GM18867 (cell line): Measurements from ENCODE around the gene CXorf66.
"Not testable (repeated sequence)": the region's sequence is repeated elsewhere in the genome, so short reads cannot be mapped to it uniquely, and the experiment has no call there.

Experiments used
- ATAC-seq: cut with Tn5 transposase; IDR thresholded peaks from one replicate; pipeline ENCODE4 v1.9.1; 2021; ENCODE audit warnings: mild to moderate bottlenecking, moderate library complexity; ENCODE audit not compliant: unreplicated experiment

Gene CXorf66, protein sequence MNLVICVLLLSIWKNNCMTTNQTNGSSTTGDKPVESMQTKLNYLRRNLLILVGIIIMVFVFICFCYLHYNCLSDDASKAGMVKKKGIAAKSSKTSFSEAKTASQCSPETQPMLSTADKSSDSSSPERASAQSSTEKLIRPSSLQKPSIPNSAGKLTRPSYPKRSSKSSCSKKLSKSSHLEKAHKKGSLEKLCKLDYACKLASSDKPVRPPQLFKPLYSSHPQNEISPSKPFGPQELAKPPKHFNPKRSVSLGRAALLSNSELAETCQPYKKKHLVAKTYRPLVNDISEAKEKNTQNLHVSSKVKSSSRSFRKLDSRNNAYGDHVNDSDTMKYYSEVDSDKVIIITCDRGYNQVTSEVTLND

DNA sequence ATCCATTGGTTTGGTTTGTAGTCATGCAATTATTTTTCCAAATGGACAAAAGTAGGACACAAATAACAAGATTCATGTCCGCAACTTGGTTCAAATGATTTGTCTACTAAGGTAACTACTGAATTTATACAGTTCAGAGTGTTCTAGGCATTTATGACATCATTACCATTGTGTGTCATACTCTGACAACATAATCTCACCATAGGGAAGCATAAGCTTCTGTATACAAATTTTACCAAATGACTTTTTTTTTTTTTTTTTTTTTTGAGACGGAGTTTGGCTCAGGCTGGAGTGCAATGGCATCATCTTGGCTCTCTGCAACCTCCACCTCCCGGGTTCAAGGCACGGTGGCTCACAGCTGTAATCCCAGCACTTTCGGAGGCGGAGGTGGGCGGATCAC, at the start of gene CXorf66:
Gene CXorf66 (minus strand): TSS at position 101 of the 400 bp plus-strand sequence. CDS start 25 bp downstream, at position 76.
- no peak for ATAC-seq

DNA sequence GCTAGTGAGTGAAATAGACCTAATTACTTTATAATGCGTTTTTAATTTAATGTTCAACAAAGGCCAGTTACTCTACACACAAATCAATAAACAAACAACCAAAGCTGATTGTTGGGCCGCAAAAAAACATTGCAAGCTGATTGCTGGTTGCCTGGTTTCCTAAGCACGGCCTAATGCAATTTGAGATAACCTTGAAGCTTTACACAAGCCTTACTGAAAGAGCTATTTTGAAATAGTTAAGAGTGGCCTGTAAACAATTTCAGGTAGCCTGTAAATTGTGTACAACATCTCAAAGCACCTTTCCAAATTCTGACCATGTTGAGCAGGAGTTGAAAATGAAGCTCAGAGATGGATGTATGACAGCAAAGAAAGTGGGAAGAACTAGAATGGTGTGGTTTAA, 17.5 kb upstream of the CXorf66 start:
- no peak for ATAC-seq

DNA sequence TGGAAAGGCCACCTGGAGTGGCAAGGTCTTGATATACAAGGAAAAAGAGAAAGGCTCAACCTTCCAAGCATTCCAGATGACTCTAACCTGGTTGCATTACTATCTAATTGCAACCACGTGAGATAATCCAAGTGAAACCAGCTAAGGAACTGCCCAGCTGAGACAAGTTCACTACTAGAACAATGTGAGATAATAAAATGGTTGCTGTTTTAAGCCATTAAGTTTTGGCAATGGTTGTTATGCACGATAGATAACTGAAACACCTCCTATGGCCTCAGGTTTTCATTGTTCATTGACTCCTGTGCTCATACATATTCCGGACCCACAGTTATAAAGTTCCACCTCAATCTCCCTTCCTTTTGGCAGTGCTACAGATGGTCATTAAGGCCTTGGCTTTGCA, 9.2 kb upstream of the CXorf66 start:
- no peak for ATAC-seq

DNA sequence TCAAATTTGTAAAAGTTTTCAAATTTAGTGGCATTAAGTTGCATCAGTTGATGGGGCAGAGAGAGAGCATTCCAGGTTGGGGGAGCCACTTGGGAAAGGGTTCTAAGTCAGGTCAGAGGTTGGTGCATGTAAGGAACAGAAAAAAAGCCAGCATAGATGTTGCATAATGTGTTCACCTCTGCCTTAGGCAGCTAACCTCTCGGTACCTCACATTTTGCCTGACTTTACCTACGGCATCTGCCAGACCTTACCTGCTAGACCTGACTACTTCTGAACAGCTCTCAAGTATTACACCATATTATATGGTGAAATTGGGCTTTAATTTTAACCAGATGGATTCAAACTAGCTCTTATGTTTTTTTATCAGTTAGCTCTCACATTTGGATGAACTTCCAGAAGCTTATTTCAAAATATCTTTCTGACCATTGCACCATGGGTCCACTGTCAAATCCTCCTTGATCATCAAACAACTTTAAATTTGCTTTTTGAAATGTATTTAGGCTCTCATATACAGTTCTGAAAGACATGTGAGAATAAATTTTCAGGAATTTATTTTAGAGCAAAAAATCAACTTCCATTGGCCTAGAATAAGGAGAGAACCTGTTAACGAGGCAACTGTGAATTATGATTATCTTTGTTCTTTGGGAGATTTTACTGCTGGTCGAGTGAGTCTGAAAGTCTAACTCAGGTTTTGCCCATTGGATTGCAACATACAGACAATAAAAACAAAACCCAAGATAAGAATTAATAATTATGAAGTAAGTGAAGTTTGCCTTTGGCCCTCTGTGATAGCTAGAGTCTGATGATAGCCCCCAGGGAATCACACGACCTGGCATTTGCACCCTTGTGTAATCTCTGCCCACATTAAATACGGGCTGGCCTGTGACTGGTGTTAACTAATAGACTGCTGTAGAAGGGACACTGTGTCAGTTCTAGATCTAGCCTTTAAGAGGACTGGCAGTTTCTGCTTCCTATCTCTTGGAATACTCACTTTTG, 7.6 kb upstream of the CXorf66 start:
- ATAC-seq = no peak

DNA sequence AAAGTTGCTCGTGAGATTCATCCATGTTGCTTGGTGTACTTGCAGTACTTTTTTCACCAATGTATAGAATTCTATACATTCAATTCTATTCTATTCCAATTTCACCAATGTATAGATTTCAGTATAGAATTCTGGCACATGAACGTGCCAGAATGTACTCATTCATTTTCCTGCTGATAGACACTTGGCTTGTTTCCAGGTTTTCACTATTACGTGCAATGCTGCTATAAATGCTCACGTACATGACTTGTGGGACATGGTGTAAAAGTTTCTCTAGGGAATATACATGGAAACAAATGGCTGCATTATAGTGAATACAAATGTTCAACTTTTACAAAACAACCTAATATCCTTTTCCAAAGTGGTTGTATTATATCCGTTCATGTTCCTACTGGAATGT, 6.8 kb upstream of the CXorf66 start:
- ATAC-seq = no peak

DNA sequence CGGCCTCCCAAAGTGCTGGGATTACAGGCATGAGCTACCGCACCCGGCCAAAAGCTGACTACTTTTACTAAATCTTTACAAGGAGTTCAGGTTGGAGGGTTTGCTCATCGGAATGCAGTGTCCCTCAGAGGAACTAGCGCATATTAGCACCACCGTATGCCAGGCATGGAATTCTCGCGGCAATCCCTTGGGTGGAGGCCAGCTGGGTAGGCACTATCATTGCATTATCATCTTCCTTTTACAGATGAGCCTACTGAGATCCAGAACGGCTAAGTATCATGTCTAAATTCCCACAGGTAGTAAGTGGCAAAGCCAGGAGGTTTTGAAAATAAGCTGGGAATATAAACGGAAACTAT, 6.1 kb upstream of the CXorf66 start:
- no peak for ATAC-seq

DNA sequence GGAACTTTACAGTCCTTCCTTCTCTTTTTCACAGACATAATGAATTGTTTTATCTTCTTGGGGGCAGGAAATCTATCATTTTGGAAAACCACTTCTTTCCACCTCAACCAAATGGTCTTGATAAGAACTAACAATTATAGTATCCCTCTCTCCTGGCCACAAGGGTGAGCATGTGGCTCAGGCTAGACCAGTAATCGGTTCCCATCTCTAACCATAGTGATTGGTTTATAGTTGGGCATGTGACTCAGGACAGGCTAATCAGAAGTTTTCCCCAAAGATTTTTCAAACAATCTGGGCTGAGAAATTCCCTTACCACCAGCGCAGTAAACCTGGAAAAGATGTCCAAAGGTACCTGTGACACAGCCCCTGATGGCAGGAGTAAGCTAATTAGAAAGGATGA, 4.0 kb upstream of the CXorf66 start:
- no peak for ATAC-seq

DNA sequence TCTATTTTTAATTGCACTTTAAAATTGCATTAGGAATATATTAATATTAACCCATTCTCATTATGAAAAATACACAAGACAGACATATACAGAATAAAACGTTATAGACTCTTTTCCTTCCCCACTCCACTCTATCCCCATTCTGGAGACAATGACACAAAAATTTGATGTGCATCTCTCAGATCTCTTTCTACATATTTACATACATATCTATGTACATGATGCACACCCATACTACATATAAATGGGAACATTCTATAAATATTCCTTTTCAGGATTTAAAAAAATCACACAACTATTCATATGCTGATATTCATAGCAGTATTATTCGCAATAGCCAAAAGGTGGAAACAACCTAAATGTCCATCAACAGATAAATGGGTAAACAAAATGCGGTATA, 2.4 kb upstream of the CXorf66 start:
- ATAC-seq = no peak

DNA sequence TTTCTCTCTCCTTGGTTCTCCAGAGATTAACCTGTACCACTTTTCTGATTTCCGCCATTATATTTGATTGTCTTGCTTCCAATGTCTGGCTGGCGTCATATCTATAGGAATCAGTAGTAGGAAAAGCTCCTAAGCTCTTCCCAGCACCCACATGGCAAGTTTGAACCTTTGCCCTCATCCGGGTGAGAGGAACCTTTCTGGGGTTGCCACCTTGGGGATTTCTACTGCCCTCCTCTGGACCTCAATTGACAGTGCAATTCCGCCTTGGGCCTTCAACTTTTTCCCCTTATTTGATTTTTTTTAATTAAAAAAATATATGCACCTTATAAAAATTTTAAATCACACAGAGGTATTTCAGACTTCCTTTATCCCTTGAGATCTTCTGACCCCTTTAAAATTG, 2.0 kb upstream of the CXorf66 start:
- ATAC-seq = peak; percentile 59

DNA sequence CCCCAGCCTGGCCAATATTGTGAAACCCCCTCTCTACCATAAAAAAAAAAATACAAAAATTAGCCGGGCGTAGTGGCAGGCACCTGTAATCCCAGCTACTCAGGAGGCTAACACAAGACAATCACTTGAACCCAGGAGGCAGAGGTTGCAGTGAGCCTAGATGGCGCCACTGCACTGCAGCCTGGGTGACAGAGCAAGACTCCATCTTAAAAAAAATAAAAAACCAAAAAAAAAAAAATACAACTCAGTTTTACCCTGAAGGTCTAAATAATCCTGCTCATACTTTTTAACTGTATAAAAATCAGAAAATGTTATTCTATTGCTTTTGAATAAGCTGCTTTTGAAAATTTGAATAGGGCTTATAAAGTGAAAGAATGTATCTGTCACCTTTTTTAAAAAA, 838 bp upstream of the CXorf66 start:
- not testable (repeated sequence) for ATAC-seq

DNA sequence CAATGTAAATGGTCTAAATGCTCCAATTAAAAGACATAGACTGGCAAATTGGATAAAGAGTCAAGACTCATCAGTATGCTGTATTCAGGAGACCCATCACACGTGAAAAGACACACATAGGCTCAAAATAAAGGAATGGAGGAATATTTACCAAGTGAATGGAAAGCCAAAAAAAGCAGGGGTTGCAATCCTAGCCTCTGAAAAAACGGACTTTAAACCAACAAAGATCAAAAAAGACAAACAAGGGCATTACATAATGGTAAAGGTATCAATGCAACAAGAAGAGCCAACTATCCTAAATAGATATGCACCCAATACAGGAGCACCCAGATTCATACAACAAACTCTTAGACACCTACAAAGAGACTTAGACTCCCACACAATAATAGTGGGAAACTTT, 4.2 kb downstream of the CXorf66 start:
- not testable (repeated sequence) for ATAC-seq

DNA sequence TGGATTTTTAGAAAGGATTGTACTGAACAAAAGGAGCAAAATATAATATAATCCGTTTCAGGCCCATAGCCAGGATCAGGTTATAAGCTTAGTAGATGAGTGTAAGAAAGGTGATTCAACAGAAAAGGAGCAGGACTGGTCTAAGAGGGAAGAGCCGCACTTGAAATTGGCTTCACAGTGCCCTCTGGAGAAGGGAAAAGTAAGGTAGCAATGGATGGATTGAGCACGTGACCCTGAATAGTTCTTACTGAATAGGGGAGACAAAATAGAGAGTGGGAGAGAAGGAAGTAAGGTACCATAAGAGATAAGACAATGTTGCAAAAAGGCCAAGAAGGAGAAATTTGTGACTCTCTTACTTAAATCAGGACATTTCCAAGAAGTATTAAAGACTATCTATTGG, 15.6 kb downstream of the CXorf66 start:
- ATAC-seq = no peak

DNA sequence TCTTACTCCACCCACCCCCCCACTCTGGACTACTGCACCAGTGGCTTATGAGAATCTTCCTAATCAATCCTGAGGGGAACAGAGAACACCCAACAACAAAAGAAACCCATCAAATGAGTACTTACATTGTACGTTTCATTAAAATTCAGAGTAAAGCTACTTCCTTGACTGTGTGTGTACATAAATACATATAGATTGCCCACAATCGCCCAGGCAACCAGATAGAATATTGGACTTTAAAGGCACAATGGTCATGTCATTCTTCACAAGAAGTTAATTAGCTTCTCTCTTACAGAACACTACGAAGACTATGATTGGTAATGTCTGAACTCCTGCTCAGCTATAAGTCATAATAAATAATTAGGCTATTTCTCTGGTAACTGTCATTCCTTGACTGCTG, 20.2 kb downstream of the CXorf66 start:
- ATAC-seq = no peak

DNA sequence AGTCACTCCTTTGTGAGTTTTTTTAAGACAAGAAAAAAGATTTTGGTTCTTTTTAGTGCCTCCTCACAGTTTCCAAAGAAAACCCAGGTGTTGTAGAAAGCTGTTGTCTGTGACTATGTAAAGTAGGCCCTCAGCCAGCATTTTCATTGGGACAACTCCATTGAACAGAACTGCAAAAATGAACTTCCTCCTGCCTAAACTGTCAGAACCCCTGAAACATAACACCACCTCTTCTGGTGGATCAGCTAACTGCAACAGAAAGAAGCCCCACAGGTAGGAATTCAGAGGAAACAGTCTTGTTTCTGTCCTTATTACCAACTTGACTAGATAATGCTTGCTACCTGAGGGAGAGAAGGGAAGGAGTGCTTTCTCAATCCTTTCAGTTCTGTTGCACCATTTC, 29.1 kb downstream of the CXorf66 start:
- no peak for ATAC-seq

DNA sequence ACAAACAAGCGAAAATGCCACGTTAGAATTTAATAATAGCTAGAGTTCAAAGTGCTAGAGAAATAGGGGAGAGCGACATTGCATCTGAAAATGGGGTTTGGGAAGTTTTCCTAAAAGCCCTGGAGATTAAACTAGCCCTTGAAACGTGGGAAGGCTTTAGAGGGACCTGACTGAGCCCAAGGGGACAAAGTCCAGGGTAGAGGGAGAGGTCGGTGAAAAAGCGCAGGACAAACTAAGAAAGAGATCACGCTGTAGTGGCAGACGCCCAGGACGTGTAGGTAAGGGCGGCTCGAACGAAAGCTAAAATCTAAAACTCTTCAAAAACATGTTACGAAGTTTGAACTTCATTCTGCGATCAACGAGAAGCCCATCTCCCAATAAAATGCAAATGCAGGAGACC, 31.4 kb downstream of the CXorf66 start:
- no peak for ATAC-seq

DNA sequence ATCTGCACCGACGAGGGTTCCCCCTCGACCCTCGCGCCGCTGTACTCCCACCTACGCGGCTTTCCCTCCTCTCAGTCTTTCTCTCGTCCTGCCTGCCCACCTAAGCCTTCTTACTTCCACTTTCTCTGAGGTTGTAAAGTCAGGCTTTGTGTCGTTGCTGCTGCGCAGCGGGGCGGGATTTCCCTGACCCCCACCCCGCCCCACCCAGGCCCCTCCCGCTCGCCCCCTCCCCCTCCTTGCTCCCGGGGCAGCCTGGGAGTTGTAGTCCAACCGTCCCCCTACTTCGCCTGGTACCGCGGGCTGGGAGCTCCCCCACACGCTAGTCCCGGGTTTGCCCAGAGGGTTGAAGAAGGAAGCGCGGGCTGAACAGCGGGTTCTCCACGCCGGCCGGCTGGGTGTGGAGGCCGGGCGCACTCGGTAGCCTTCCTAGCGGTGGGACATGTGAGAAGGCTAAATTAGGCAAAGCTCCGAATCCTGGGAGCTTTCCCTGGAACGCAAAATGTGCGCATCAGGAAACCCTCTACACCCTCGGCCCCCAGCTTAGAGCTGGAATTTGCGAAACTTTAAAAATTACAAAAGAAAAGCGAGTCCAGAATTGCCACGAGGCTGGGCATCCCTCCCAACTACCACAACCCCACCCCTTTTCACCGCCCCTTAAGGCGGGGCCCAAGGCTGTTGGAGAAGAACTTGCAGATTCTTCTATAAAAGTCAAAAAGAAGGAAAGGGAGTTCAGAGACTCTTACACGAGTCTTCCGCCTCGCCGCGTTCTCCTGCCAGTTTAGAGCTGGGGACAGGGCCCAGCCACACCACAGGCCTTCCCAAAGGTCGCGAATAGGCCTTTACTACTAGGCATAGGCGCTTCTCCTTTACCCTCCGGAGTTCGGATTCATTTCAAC, 32.2 kb downstream of the CXorf66 start, which contains the start of gene ATP11C:
Gene ATP11C (minus strand): TSS at position 153 of the 896 bp plus-strand sequence. CDS start 1,011 bp downstream, outside the sequence.
- ATAC-seq = peak; percentile 75

DNA sequence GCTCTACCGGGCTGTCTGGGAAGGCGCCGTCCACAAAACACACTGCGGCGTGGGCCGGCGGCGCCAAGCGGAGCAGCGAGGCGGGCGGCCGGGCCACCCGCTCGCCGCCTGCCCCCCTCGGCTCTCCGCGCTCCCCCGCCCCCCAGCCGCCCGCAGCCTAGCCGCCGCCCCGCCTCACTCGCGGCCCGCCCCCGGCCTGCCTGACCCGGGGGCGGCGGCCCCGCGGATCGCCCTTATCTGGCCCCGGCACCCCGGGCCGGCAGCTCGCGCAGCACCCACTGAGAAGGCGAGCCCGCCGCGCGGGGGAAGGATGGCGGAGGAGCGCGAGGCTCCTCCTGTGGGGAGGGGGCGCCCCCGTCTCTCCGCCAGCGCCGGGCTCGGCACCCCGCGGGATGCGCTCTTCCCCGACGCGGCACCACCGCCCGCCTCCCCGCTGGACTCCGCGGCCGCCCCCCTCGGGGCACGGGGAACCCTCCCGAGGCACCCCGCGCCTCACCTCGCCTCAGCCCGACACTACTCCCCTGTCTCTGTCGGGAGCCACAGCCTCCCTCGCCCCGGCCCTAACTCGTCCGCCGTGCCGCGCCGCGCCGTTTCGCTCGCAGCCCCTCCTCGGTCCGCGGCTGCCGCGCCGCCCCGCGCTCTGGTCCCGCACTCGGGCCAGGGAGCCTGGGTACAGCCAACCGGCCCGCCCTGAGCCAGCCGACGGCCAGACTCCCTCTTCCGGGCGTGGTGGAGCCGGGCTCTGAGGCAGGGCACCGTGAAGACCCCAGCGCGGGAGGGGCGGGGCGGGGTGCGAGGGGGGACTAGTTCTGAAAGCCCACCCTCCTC, 33.0 kb downstream of the CXorf66 start:
- peak; percentile 41 for ATAC-seq

DNA sequence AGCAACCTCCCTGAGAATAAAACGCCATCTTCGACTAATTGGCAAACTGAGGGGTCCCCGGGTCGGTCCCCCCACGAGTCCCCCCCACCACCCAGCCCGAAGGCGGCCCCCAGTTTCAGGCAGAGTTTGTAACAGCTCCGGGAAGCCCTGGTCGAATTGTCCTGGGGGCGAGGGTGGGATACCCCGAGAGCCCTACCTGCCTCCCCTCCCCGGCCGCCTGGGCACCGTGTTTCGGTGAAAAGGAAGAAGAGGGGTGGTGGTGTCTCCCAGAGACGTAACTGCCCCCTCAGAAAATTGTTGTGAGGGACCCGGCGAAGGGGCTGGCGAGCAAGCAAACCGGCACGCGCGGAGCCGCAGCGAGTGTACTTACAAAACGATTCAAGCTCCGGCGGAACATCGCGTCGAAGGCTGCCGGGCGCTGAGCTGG, 33.7 kb downstream of the CXorf66 start:
- ATAC-seq = no peak

DNA sequence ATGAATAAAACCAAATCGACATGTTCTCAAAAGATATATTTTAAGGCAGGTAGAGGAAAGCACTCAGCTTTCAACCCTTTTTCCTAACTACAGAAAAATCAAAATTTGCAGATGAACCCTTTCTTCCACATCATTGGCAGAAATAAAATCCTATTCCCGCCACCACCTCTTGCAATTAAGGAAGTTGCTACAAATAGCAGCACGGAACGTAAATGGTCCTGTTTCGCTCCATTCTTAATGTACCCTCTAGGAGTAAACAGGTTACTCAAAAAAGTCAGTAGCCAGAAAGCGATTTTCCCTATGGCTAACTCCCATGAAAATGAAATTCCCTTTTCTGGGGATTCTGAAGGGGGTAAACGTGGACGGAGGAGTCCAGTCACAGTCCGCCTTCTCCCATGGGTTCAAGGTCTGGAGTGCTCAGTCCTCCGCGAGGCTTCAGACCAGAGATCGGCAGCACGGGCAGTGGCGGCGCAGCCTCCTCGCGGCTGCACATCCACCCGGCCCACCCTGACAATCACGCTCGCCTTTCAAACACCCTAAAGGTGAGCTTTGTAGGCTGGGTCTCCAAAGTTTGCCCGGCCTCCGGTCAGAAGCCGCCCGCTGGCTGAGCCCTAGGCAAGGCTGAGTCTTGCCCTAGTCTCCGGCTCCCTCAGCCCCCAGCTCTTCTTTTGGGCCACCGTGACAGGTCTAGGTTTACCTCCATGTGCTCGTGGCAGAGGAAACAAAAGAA, 34.2 kb downstream of the CXorf66 start:
- ATAC-seq = peak; percentile 18
